ENCODE data around the gene SLC50A1.
A peak's percentile ranks its signal among the peaks of the same experiment; 100 is the strongest.

SLC50A1 gene

GRCh38 chr1:155135415-155136028 lies at the start of gene SLC50A1:
SLC50A1 (plus strand) TSS chr1:155135852; CDS start chr1:155135912, 60 bp downstream.
- H3K27ac Mint-ChIP-seq = peak within 1 kb of the TSS; percentile 98
- no peak for TF ChIP-seq CTCF (IDR thresholded peaks at IDR 0.05)
- peaks cover 84% of the 10 kb centered on the region for H3K4me1 Mint-ChIP-seq

GRCh38 chr1:155086128-155086741 lies 49.4 kb upstream of the SLC50A1 start:
- H3K27me3 Mint-ChIP-seq (ENCODE audit: low read depth, poor library complexity) = peaks cover 8% of the 10 kb centered on the region
- no peak overlapping the region for H3K27ac Mint-ChIP-seq
- H3K4me1 Mint-ChIP-seq = peaks cover 49% of the 10 kb centered on the region
- peaks cover 9% of the 10 kb centered on the region for H3K36me3 Mint-ChIP-seq (ENCODE audit: low read depth)
- peak; percentile 90 for DNase-seq
- peak; percentile 99 for TF ChIP-seq CTCF (IDR thresholded peaks at IDR 0.05)
- peak overlapping the region; percentile 57 for H3K4me3 Mint-ChIP-seq
- no peaks in the 10 kb centered on the region for H3K9me3 Mint-ChIP-seq

More at GRCh38 chr1:155135415-155136028, at the start of gene SLC50A1:
- H3K27me3 Mint-ChIP-seq (ENCODE audit: low read depth, poor library complexity) = peaks cover 1% of the 10 kb centered on the region
- H3K4me3 Mint-ChIP-seq = peak within 1 kb of the TSS; percentile 94
- H3K36me3 Mint-ChIP-seq (ENCODE audit: low read depth) = peaks cover 44% of the 10 kb centered on the region
- DNase-seq = peak; percentile 98
- H3K9me3 Mint-ChIP-seq = no peaks in the 10 kb centered on the region

- Mint-ChIP-seq H3K4me3 (no peak overlapping the region), H3K4me1 (peaks cover 50% of the 10 kb centered on the region), H3K36me3 (ENCODE audit: low read depth) (peaks cover 9% of the 10 kb centered on the region), H3K9me3 (no peaks in the 10 kb centered on the region), H3K27me3 (ENCODE audit: low read depth, poor library complexity) (peaks cover 8% of the 10 kb centered on the region), H3K27ac (no peak overlapping the region)
- no peak for DNase-seq
- TF ChIP-seq CTCF (IDR thresholded peaks at IDR 0.05) = no peak
These were observed 48.7 kb upstream of the SLC50A1 start for GRCh38 chr1:155086856-155087535.

GRCh38 chr1:155091071-155092051 lies 44.3 kb upstream of the SLC50A1 start:
- peaks cover 58% of the 10 kb centered on the region for H3K4me1 Mint-ChIP-seq
- H3K27me3 Mint-ChIP-seq (ENCODE audit: low read depth, poor library complexity) = peaks cover 4% of the 10 kb centered on the region
- H3K27ac Mint-ChIP-seq = no peak overlapping the region
- no peak overlapping the region for H3K4me3 Mint-ChIP-seq
- peak; percentile 94 for DNase-seq
- H3K9me3 Mint-ChIP-seq = no peaks in the 10 kb centered on the region
- H3K36me3 Mint-ChIP-seq (ENCODE audit: low read depth) = peaks cover 9% of the 10 kb centered on the region
- peak; percentile 98 for TF ChIP-seq CTCF (IDR thresholded peaks at IDR 0.05)

- Mint-ChIP-seq H3K27me3 (ENCODE audit: low read depth, poor library complexity) (peaks cover 4% of the 10 kb centered on the region), H3K36me3 (ENCODE audit: low read depth) (peaks cover 8% of the 10 kb centered on the region), H3K9me3 (no peaks in the 10 kb centered on the region), H3K4me3 (no peak overlapping the region), H3K27ac (no peak overlapping the region), H3K4me1 (peaks cover 57% of the 10 kb centered on the region)
- TF ChIP-seq CTCF (IDR thresholded peaks at IDR 0.05) = no peak
- DNase-seq = no peak
These were observed 43.5 kb upstream of the SLC50A1 start for GRCh38 chr1:155092131-155092530.
